ENCODE measurements around the gene BAHD1.
"Not testable (repeated sequence)": the region's sequence is repeated elsewhere in the genome, so short reads cannot be mapped to it uniquely, and the experiment has no call there.

Gene BAHD1

DNA sequence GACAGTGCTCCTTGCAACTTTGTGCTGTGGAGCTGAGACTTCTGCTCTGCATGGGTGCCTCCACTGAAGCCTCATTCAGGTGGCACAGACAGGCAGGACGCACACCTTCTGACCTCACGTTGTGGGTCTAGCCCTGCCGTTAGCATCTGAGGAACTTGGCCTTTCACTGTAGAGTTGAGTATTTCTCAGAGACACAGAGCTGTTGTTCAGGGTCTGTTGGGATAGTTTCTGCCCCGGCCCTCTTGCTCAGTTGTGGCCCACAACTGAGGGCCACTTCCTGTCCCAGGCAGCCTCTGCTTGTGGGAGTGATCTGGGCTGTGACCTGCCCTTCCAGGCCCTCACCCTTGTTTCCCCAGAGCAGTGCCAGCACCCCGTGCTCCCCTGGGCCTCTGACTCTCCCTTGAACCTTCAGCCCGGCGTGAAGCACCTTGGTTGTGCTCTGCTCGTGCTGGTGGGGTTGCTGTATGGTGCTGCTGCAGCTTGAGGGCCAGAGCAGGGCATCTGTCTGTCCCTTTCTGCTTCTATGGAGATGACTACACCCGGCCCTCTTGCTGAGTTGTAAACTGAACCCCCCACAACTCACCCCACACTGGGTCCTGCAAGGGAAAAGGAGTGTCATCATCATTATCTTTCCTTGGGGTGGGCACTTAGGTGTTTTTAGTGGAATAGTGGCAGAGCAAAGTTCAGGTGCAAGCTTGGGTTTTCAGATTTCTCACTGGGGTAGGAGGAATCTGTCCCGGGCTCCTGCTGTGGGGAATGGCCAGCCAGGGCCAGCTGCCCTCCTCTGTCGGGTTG is 11.7 kb downstream of the BAHD1 start:
- TF ChIP-seq SPI1 (IDR thresholded peaks at IDR 0.05; ENCODE audit: borderline replicate concordance, low read depth) (no peak), POLR2AphosphoS5 (IDR thresholded peaks at IDR 0.05; ENCODE audit: low read depth) (no peak), GABPA (IDR thresholded peaks at IDR 0.05; ENCODE audit: low read depth) (no peak)
- TF ChIP-seq, protein P1, sequence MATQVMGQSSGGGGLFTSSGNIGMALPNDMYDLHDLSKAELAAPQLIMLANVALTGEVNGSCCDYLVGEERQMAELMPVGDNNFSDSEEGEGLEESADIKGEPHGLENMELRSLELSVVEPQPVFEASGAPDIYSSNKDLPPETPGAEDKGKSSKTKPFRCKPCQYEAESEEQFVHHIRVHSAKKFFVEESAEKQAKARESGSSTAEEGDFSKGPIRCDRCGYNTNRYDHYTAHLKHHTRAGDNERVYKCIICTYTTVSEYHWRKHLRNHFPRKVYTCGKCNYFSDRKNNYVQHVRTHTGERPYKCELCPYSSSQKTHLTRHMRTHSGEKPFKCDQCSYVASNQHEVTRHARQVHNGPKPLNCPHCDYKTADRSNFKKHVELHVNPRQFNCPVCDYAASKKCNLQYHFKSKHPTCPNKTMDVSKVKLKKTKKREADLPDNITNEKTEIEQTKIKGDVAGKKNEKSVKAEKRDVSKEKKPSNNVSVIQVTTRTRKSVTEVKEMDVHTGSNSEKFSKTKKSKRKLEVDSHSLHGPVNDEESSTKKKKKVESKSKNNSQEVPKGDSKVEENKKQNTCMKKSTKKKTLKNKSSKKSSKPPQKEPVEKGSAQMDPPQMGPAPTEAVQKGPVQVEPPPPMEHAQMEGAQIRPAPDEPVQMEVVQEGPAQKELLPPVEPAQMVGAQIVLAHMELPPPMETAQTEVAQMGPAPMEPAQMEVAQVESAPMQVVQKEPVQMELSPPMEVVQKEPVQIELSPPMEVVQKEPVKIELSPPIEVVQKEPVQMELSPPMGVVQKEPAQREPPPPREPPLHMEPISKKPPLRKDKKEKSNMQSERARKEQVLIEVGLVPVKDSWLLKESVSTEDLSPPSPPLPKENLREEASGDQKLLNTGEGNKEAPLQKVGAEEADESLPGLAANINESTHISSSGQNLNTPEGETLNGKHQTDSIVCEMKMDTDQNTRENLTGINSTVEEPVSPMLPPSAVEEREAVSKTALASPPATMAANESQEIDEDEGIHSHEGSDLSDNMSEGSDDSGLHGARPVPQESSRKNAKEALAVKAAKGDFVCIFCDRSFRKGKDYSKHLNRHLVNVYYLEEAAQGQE (IDR thresholded peaks at IDR 0.05; ENCODE audit: insufficient replicate concordance, low read depth), result no peak
- TF ChIP-seq, protein P2, sequence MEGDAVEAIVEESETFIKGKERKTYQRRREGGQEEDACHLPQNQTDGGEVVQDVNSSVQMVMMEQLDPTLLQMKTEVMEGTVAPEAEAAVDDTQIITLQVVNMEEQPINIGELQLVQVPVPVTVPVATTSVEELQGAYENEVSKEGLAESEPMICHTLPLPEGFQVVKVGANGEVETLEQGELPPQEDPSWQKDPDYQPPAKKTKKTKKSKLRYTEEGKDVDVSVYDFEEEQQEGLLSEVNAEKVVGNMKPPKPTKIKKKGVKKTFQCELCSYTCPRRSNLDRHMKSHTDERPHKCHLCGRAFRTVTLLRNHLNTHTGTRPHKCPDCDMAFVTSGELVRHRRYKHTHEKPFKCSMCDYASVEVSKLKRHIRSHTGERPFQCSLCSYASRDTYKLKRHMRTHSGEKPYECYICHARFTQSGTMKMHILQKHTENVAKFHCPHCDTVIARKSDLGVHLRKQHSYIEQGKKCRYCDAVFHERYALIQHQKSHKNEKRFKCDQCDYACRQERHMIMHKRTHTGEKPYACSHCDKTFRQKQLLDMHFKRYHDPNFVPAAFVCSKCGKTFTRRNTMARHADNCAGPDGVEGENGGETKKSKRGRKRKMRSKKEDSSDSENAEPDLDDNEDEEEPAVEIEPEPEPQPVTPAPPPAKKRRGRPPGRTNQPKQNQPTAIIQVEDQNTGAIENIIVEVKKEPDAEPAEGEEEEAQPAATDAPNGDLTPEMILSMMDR (IDR thresholded peaks at IDR 0.05; ENCODE audit: insufficient read depth, low read length), result no peak
- DNase-seq (ENCODE audit: low read depth in 1 of 2, low spot score in 1 of 2), result peak in 1 of 2 experiments; percentile 24
- H3K27ac ChIP-seq (replicated peaks), result no peak overlapping the region

GRCh38 chr15:40453941-40454340 is 13.2 kb downstream of the BAHD1 start:
- H3K27ac ChIP-seq (replicated peaks); DNase-seq (ENCODE audit: low read depth in 1 of 2, low spot score in 1 of 2); H3K4me3 ChIP-seq (replicated peaks; ENCODE audit: insufficient read depth, low read length); H3K27me3 ChIP-seq (ENCODE audit: insufficient read depth, poor library complexity, severe bottlenecking): not testable (repeated sequence)

More for the DNA sequence above, 11.7 kb downstream of the BAHD1 start:
- H3K4me3 ChIP-seq (replicated peaks; ENCODE audit: insufficient read depth, low read length), result no peak overlapping the region
- no peaks in the 10 kb centered on the region for H3K27me3 ChIP-seq (ENCODE audit: insufficient read depth, poor library complexity, severe bottlenecking)

- no peak for DNase-seq (ENCODE audit: low read depth in 1 of 2, low spot score in 1 of 2)
- TF ChIP-seq, protein P2 (IDR thresholded peaks at IDR 0.05; ENCODE audit: insufficient read depth, low read length), result no peak
- TF ChIP-seq SPI1 (IDR thresholded peaks at IDR 0.05; ENCODE audit: borderline replicate concordance, low read depth) (no peak), POLR2AphosphoS5 (IDR thresholded peaks at IDR 0.05; ENCODE audit: low read depth) (no peak)
- no peak overlapping the region for H3K27ac ChIP-seq (replicated peaks)
- no peak overlapping the region for H3K4me3 ChIP-seq (replicated peaks; ENCODE audit: insufficient read depth, low read length)
- no peaks in the 10 kb centered on the region for H3K27me3 ChIP-seq (ENCODE audit: insufficient read depth, poor library complexity, severe bottlenecking)
Observed at GRCh38 chr15:40454904-40455391, 14.2 kb downstream of the BAHD1 start.

DNA sequence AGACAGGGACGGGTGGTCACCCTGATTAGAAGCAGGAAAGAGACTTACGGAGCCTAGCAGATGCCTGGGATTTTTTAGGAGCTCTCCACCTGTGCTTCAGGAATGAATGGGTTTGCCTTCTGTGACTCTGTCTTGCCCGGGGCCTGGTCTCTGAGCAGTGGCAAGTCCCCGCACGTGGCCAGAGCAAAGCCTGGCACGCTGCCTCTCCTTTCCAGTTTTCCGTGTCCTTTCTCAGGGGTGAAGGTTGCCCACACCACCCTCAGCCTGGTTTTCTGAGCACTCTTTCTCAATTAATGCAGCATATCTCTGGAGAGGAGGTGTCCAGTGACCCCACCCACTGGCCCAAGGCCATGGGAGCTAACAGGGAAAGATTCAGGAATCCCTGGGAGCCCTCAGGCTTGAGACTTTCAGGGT is 15.6 kb downstream of the BAHD1 start:
- DNase-seq (ENCODE audit: low read depth in 1 of 2, low spot score in 1 of 2), result no peak
- no peak for TF ChIP-seq POLR2AphosphoS5 (IDR thresholded peaks at IDR 0.05; ENCODE audit: low read depth)
- TF ChIP-seq SPI1 (IDR thresholded peaks at IDR 0.05; ENCODE audit: borderline replicate concordance, low read depth), result no peak
- TF ChIP-seq, protein P2 (IDR thresholded peaks at IDR 0.05; ENCODE audit: insufficient read depth, low read length), result no peak
- TF ChIP-seq GABPA (IDR thresholded peaks at IDR 0.05; ENCODE audit: low read depth), result no peak
- TF ChIP-seq, protein P1 (IDR thresholded peaks at IDR 0.05; ENCODE audit: insufficient replicate concordance, low read depth), result no peak
- Histone ChIP-seq H3K27ac (replicated peaks) (no peak overlapping the region), H3K27me3 (ENCODE audit: insufficient read depth, poor library complexity, severe bottlenecking) (no peaks in the 10 kb centered on the region), H3K4me3 (replicated peaks; ENCODE audit: insufficient read depth, low read length) (no peak overlapping the region)
